ENCODE measurements around the gene ESRRA.

The ESRRA gene

DNA sequence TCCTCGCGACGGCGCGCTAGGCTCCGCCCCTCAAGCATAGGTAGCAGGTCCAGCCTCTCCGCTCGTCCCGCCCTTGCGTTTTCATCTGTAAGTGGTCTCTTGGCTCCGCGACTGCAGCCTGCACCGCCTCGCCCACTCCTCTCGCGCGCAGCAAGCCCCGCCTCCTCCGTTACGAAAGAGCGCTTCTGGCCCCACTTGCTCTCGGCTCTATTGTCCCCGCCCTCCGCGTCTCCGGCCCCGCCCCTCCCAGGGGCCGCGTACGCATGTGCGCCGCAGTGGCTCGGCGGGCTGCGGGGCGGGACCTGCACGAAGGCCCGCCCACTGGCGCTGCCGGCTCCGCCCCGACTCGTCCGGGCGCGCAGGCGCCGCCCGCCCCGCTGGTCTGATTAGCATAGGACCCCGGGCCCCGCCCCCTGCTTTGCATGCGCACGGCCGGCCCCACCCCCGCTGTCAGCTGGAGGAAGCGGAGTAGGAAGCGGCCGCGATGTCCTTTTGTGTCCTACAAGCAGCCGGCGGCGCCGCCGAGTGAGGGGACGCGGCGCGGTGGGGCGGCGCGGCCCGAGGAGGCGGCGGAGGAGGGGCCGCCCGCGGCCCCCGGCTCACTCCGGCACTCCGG is at the start of gene ESRRA:
TSS of gene ESRRA (plus strand) at position 450 of the 616 bp plus-strand sequence. CDS start 1,656 bp downstream, outside the sequence.
- DNase-seq (ENCODE audit: low read depth) = peak; percentile 97

DNA sequence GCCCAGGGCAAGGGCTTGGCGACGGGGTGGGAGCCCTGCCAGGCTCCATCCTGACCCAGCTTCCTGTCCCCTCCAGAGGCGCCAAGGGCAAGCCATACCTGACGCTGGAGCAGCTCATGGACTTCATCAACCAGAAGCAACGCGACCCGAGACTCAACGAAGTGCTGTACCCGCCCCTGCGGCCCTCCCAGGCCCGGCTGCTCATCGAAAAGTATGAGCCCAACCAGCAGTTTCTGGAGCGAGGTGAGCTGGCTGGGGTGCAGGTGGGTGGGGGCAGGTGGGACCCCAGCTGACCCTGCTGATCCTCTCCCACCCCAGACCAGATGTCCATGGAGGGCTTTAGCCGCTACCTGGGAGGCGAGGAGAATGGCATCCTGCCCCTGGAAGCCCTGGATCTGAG is 49.0 kb upstream of the ESRRA start:
- DNase-seq (ENCODE audit: low read depth) = no peak

DNA sequence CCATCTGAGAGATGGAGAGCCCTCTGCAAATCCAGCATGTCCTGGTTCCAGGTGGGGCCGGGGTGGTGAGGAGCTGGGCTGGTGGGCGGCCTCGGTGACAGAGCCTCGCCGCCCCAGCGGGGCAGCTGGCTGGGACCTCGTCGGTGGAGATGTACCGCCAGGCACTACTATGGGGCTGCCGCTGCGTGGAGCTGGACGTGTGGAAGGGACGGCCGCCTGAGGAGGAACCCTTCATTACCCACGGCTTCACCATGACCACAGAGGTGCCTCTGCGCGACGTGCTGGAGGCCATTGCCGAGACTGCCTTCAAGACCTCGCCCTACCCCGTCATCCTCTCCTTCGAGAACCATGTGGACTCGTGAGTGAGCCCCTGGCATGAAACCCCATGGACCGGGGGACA is 47.0 kb upstream of the ESRRA start:
- no peak for DNase-seq (ENCODE audit: low read depth)

DNA sequence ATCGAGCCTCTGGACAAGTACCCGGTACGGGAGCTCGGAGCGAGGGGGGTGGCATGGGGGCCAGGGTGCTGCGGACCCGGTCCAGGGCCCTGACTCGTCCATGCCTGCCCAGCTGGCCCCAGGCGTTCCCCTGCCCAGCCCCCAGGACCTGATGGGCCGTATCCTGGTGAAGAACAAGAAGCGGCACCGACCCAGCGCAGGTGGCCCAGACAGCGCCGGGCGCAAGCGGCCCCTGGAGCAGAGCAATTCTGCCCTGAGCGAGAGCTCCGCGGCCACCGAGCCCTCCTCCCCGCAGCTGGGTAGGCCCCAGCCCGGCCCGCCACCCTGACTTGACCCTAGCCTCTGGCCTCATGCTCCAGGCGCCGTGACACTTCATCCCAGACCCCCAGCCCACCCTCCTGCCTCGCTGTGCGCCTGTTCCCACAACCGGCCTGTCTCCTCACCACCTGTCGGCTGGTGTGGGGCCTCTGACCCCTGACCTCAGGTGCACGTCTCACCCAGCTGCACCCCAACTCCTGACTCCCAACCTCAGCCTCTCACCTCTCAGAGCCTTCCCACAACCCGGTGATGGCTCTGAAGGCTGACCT is 46.3 kb upstream of the ESRRA start:
- DNase-seq (ENCODE audit: low read depth) = no peak

DNA sequence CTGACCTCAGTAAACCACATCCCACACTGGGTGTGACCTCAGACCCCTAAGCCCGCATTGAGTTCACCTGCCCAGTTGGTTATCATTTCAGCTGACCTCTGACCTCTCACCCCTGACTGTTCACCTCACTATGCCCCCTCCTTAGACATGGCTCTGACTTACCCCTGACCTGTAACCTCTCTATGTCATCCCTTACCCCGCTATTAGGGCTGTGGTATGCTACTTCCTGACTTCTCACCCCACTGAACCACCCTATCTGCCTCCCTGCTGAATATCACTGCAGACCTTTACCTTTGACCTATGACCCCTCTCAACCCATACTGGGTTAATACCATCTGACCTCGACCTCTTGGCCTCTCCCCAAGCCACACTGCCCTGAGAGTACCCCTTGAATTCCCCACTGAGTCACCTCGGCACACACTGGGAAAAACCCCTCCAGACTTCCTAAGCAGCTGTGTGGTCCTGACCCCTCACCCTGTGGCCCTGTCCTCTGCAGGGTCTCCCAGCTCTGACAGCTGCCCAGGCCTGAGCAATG is 45.7 kb upstream of the ESRRA start:
- DNase-seq (ENCODE audit: low read depth) = no peak

DNA sequence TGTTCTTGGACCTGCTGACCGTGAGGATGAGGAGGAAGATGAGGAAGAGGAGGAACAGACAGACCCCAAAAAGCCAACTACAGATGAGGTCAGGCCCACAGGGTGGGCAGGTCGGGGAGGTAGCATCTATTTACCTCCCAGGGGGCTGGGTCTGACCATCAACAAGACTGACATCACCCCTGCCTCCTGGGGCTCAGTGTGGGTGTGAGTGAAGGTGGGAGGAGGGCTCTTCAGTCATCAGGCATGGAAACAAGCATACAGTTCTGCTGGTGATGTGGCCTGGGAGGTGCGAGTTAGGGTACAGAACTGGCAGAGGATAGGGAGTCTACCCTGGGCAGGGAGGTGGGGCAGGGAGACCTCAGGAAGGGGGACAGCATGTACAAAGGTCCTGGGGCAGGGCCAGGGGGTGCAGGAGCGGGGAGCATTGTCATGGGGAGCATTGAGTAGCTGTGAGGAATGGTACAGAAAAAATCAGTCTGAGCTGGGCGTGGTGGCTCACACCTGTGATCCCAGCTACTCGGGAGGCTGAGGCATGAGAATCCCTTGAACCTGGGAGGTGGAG is 45.1 kb upstream of the ESRRA start:
- no peak for DNase-seq (ENCODE audit: low read depth)

DNA sequence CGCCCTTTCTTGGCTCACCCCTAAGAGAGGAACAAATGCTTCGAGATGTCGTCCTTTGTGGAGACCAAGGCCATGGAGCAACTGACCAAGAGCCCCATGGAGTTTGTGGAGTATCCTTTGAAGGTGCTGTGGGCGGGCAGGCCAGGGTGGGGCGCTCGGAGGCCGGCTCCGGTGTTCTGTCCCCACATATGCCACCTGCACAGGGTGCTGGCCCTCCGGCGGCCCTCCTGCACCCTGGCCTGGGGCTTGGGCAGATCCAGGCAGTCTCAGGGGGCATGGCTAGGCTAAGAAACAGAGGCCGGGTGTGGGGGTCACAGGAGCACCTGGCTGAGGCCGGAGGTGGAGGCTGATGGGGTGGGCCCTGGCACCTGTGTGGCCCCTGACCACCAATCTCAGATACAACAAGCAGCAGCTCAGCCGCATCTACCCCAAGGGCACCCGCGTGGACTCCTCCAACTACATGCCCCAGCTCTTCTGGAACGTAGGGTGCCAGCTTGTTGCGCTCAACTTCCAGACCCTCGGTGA is 43.7 kb upstream of the ESRRA start:
- DNase-seq (ENCODE audit: low read depth) = no peak

DNA sequence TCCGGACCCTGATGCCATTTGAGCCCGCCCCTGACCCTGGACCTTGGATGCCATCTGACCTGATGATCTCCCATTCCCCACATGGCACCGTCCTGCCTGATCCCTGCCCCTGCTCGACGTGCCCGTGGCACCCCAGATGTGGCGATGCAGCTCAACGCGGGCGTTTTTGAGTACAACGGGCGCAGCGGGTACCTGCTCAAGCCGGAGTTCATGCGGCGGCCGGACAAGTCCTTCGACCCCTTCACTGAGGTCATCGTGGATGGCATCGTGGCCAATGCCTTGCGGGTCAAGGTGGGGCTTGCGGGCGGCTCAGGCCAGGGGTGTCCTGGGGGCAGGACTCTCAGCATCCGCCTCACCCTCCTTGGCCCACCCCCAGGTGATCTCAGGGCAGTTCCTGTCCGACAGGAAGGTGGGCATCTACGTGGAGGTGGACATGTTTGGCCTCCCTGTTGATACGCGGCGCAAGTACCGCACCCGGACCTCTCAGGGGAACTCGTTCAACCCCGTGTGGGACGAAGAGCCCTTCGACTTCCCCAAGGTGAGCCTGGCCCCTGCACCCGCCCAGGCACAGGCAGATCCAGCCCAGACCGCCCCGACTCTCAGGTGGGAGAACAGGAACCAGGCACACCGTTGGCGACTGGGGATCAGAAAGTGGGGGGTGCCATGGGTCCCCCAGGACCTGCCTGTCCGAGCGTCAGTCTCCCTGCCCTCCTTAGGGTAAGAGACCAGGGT is 42.9 kb upstream of the ESRRA start:
- no peak for DNase-seq (ENCODE audit: low read depth)

DNA sequence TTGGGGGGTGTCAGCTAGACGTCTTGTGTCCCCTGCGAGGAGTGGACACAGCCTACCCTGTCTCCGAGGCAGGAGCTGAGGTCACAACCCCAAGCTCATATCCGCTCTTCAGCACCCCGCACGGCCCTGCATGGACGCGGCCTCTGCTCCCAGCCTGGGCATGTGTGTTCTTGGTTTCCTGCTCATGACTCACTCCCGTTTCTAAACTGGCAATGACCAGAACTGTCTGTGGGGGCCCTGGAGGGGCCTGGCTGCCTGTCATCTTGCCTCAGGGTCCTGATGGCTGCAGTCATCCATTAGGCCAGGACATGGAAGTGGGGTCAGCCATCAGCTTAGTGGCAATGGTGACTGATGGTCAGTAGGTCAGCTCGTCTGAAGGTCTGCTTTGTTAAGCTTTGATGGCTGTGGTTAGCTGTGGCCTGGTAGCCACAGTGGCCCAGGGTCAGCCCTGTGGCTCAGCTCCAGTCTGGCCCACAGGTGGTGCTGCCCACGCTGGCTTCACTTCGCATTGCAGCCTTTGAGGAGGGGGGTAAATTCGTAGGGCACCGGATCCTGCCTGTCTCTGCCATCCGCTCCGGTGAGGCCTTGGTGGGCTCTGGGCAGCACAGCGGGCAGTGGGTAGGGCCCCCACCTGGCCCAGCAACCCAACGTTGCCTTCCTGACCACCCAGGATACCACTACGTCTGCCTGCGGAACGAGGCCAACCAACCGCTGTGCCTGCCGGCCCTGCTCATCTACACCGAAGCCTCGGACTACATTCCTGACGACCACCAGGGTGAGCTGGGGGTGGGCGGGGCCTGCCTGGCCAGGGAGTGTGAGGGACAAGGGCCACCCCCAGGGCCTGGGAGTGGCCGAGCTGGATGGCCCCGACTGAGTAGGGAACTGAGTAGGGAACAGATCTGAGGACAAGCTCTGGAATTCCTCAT is 42.0 kb upstream of the ESRRA start:
- DNase-seq (ENCODE audit: low read depth) = peak; percentile 72

DNA sequence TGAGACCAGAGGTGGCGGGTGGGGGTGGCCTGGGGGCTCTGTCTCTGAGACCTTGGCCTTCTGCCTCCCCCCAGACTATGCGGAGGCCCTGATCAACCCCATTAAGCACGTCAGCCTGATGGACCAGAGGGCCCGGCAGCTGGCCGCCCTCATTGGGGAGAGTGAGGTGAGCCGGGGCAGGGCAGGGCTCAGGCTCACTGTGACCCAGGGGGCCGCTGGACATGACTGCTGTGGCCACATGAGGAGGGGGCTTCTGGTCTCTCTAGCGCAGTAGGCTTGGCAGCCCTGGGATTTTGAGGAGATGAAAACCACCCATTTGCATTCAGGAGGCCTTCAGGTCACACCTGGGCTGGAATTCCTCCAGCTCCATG is 41.4 kb upstream of the ESRRA start:
- no peak for DNase-seq (ENCODE audit: low read depth)

DNA sequence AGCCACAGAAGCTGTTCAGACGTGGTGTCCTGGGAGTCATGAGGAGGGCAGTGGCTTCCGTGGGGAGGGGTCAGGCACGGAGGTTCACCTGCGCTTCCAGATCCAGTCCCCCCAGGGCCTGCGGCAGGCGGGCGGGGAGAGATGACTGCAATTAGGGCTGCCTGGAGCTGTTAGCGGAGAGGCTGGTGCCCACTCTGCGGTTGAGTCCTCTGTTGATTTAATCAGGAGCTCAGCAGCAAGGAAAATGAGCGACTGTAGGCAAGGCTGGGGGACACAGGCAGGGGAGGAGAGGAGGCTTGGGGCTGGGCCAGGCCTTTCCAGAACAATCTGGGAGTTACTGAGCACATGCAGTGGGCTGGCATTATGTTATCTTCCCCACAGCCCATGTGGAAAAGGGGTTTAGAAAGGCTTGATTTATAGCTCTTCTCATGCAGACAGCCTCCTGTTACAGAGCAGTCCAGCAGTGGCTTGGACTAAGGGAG is 40.9 kb upstream of the ESRRA start:
- no peak for DNase-seq (ENCODE audit: low read depth)

DNA sequence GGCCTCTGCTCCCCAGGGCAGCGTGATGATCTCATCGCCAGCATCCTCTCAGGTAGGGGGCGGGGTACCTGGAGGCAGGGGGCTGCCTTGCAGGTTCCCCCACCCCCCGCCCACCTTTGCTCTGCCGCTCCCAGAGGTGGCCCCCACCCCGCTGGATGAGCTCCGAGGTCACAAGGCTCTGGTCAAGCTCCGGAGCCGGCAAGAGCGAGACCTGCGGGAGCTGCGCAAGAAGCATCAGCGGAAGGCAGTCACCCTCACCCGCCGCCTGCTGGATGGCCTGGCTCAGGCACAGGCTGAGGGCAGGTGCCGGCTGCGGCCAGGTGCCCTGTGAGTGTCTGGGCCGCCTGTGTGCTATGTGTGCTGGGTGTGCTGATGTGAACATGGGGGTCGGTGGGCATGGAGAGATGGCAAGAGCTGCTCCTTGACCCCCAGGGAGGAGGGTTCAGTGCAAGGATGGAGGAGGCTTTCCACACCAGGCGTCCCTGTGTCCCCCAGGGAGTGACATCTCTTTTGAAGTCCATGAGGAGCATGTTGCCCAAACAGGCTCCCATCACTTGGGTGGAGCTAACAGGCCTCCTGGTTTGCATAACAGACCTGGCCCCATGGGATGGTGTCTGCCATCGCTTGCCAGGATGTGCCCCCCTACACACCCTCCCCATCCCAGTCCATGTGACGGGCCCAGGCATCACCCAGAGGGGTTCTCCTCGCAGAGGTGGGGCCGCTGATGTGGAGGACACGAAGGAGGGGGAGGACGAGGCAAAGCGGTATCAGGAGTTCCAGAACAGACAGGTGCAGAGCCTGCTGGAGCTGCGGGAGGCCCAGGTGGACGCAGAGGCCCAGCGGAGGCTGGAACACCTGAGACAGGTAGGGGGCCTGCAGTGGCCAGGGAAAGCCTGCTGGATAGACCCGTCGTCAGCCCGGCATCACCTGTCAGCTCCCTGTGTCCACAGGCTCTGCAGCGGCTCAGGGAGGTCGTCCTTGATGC is 39.9 kb upstream of the ESRRA start:
- no peak for DNase-seq (ENCODE audit: low read depth)

DNA sequence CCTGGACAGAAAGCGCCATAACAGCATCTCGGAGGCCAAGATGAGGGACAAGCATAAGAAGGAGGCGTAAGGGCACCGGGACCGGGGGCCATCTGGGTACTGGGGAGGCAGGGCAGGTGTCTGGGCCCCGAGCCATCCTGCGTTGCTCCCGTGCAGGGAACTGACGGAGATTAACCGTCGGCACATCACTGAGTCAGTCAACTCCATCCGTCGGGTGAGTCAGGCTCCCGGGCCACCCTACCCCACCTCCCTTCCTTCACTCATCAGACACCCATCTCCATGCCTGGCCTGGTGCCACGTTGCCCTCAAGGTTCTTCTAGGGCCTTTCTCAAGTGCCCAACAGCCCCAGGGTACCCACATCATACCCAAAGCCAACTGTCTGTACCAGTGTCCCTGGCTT is 39.0 kb upstream of the ESRRA start:
- peak; percentile 42 for DNase-seq (ENCODE audit: low read depth)

DNA sequence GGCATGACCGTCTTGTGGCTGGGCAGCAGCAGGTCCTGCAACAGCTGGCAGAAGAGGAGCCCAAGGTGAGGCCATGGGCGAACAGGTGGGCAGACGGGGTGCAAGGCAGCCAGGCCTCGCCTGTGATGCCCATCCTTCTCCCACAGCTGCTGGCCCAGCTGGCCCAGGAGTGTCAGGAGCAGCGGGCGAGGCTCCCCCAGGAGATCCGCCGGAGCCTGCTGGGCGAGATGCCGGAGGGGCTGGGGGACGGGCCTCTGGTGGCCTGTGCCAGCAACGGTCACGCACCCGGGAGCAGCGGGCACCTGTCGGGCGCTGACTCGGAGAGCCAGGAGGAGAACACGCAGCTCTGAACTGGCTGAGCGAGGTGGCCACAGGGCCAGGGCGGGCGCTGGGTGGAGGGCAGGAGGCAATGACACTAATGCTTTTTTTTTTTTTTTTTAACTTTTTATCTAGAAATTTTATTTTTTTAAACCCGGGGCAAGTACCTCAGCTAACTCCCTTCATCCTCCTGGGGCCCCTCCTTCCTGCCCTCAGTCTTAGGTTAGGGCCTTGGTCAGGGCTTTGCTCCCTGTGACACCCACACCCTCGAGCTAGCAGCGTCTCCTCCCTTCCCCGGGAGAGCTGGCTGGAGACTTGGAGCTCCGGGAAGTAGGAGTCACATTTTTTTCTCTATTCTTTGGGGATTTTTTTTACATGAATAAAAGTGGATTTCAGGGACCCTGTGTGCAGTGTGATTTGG is 37.9 kb upstream of the ESRRA start:
- no peak for DNase-seq (ENCODE audit: low read depth)

DNA sequence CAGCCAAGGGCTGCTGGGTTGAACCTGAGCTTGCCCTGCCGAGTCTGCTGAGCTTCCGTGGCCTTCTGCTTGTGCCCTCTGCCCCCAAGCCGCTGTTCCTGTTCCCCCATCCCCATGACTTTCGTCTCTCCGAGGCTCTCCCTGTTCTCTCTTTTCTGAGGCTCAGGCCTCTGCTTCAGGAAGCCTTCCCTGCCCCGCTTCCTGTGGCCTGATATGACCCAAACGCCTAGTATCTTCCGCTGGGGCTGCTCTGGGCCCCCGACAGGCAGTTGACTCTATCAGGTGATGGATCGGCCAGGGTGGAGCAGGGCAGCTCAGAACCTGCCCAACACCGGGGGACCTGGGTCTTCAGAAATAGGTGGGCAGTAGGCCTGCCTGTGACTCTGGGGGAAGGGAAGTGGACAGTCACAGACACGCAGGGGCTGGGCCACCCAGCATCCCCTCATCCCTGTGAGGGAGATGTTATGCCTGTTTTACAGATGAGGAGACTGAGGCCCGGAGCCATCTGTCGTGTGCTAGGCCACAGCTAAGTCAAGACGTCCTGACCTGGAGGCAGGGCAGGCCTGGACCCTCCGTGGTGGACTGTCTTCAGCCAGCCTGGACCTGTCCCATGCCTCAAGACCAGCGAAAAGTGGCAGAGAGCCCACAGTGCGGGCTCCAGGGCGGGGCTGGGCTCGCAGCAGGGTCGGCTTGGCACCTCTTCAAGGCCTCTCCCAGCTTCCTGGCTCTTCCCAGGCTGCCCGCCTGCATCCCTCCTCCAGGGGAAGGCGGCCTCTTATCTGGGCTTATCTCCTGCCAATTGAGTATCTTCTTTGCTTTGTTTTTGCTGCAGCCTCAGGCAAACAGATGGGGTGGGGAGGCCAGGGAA is 37.1 kb upstream of the ESRRA start:
- peak; percentile 85 for DNase-seq (ENCODE audit: low read depth)

DNA sequence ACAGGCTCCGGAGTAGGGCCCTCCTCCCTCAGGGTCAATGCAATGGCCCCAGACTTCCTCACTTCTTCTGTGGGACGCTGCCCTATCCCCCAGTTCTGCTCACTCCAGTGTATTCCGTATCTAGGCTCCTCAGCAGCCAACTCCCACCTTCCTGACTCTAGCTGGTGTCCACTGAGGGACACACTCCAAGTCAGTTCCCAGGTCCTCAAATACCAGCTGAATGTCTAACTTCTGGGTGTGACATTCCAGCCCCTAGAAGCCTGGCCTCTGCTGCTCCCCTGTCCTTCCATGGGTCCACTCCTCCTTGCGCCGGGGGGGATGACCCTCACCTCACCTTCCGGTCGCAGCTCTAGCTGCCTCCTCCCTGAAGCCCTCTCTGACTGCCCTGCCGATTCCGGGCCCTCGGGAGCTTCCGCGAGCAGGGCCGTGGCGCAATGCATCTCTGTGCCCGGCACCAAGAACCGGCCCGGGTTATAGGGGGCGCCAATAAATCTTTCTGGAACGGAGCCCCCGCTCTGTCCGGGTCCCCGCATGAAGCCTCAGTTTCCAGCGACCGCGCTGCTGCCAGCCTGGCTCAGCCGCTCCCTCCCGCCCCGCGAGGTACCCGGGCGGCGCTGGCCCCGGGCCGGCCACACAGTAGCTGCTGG is 36.3 kb upstream of the ESRRA start:
- peak; percentile 75 for DNase-seq (ENCODE audit: low read depth)

DNA sequence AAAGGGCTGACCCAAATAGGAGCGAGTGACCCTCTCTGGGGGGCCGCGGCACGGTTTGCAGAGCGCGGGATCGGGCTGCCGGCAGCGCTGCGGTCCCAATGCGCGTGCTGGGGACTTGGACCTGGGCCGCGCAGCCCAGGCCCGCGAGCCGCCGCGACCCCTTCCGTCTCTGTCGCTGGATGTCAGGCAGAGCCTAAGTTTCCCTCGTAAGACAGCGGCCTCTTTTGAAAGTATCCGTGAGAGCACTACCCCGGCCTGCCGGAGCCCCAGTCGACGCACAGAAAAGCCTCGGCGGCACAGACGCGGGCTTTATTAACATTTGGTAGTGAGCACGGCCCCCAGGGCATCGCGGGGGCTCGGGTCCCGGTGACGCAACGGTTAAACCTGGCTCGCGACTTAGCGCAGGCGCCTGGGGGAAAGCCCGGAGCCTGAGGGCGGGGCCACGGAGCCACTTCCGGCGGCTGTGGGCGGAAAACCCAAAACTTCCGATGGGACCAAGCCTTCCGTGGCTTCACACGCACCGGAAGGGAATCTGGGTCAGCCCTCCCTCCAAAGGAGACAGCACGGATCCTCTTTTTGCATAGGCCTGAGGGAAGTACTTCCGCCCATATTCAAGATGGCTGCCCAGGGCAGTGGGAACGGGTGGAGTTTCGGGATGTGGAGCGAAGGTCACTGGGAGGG is 35.6 kb upstream of the ESRRA start:
- peak; percentile 100 for DNase-seq (ENCODE audit: low read depth)
